ENCODE results near the gene VNN1.

GRCh38 chr6:132751828-132752227, 38.0 kb upstream of the VNN1 start:
- TF ChIP-seq CTCF (IDR thresholded peaks at IDR 0.05; ENCODE audit: borderline replicate concordance, extremely low read depth, low read length, poor library complexity, severe bottlenecking) (no peak), EZH2 (IDR thresholded peaks at IDR 0.05; ENCODE audit: borderline replicate concordance, low read depth, low read length, severe bottlenecking) (no peak)

Data from DND-41 (cell line).